ENCODE results near the gene PLCG1. TPM values are rescaled to one million over a fixed set of nuclear protein-coding genes. Genes with fewer than 3 reads are reported as not detected.
"Not testable (repeated sequence)": the region's sequence is repeated elsewhere in the genome, so short reads cannot be mapped to it uniquely, and the experiment has no call there.

Gene PLCG1
- total RNA-seq, 1 donor from 2014 or later: 320 TPM

DNA sequence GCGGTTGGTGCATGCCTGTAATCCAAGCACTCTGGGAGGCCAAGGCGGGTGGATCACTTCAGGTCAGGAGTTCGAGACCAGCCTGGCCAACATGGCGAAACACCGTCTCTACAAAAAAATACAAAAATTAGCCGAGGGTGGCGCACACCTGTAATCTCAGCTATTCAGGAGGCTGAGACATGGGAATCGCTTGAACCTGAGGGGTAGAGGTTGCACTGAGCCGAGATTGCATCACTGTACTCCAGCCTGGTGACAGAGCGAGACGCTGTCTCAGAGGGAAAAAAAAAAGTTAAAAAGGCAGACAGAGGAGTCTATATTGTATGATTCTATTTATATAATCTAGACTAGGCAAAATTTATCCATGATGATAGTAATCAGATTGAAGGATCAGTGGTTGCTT, 27.3 kb upstream of the PLCG1 start:
- Mint-ChIP-seq H3K9me3 (no peaks in the 10 kb centered on the region), H3K4me3 (no peak overlapping the region), H3K4me1 (peaks cover 19% of the 10 kb centered on the region), H3K27me3 (ENCODE audit: low read depth) (no peaks in the 10 kb centered on the region), H3K36me3 (ENCODE audit: low read depth) (peaks cover 37% of the 10 kb centered on the region), H3K27ac (ENCODE audit: unreplicated experiment) (no peak overlapping the region)
- DNase-seq (ENCODE audit: low read depth, low spot score): no peak
- TF ChIP-seq, protein P1, sequence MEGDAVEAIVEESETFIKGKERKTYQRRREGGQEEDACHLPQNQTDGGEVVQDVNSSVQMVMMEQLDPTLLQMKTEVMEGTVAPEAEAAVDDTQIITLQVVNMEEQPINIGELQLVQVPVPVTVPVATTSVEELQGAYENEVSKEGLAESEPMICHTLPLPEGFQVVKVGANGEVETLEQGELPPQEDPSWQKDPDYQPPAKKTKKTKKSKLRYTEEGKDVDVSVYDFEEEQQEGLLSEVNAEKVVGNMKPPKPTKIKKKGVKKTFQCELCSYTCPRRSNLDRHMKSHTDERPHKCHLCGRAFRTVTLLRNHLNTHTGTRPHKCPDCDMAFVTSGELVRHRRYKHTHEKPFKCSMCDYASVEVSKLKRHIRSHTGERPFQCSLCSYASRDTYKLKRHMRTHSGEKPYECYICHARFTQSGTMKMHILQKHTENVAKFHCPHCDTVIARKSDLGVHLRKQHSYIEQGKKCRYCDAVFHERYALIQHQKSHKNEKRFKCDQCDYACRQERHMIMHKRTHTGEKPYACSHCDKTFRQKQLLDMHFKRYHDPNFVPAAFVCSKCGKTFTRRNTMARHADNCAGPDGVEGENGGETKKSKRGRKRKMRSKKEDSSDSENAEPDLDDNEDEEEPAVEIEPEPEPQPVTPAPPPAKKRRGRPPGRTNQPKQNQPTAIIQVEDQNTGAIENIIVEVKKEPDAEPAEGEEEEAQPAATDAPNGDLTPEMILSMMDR (conservative IDR thresholded peaks at IDR 0.05): no peak

DNA sequence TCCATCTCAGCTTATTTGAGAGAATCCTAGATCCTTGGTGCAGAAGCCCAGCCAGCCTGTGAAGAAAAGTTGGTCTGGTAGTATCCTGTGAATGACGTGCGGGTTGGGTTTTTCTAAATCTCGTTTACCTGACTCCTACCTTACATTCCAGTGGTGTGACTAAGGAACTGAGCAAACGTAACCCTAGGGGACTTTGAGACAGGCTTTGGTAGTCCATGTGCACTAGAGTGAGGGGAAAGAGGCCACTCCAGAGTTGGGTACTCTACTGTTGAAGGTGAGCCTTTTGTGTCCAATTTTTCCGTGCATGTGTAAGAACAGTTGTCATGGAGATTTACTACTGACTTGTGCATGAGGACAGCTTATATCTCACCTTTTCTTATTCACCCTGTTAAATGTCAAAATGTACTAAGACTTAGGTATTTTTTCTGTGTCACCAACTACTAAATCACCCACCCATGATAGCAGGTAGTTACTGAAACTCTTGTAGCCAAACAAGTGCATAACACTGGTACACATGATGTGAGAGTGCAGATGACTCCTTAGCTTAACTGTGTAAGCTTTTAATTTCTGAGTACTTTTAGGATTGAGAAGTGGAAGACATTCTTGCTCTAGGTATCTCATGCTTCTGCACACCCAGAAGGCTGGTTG, 26.3 kb upstream of the PLCG1 start:
- Mint-ChIP-seq H3K36me3 (ENCODE audit: low read depth) (peaks cover 45% of the 10 kb centered on the region), H3K27ac (ENCODE audit: unreplicated experiment) (no peak overlapping the region), H3K4me3 (no peak overlapping the region), H3K27me3 (ENCODE audit: low read depth) (no peaks in the 10 kb centered on the region), H3K4me1 (peaks cover 19% of the 10 kb centered on the region), H3K9me3 (no peaks in the 10 kb centered on the region)
- TF ChIP-seq, protein P1 (conservative IDR thresholded peaks at IDR 0.05): no peak
- DNase-seq (ENCODE audit: low read depth, low spot score): no peak

DNA sequence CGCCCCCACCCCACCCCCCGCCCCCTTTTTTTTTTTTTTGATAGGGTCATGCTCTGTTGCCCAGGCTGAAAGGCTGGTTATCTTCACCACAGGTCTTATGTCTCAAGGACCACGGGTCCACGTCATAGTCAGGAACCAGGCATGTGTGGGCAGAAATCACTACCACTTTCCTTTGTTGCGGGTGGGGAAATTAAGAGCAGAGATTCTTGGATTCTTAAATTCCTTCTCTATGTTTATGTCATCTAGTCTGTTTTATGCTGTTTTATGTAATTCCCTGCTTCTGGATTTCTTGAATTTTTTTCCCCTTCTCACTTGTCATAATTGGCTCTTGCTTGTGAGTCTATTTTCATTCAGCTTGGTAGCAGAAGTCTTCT, 25.8 kb upstream of the PLCG1 start:
- no peak overlapping the region for H3K4me3 Mint-ChIP-seq
- no peaks in the 10 kb centered on the region for H3K9me3 Mint-ChIP-seq
- DNase-seq (ENCODE audit: low read depth, low spot score): no peak
- H3K4me1 Mint-ChIP-seq: peaks cover 19% of the 10 kb centered on the region
- H3K27me3 Mint-ChIP-seq (ENCODE audit: low read depth): no peaks in the 10 kb centered on the region
- no peak overlapping the region for H3K27ac Mint-ChIP-seq (ENCODE audit: unreplicated experiment)
- TF ChIP-seq, protein P1 (conservative IDR thresholded peaks at IDR 0.05): no peak
- peaks cover 50% of the 10 kb centered on the region for H3K36me3 Mint-ChIP-seq (ENCODE audit: low read depth)

DNA sequence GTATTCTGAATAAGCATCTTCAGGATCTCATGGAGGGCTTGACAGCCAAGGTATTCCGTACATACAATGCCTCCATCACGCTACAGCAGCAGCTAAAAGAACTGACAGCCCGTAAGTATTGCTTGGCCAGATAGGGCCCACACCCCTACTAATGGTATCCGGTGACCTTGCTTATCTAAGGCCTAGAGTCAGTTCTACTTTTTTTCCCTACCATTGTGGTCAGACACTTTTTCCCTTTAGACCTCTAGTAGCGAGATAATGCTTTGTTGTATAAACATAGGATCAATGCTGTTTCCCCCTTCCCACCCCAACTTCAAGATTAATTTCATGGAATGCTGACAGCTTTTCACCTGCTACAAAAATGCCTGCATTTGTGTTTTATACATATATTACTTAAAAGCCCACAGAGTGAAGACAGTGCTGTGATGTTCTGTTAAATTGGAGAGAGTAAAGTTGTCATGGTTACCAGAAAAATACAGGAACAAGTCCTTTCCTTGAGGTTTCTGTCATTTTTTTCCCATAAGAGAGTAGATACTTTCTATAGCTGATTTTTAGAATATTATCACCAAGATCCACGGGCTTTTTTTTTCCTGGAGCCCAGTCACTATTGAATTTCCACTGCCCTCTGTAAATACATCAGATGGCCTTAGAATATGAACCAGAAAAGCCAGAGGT, 20.9 kb upstream of the PLCG1 start:
- Mint-ChIP-seq H3K36me3 (ENCODE audit: low read depth) (peaks cover 46% of the 10 kb centered on the region), H3K27ac (ENCODE audit: unreplicated experiment) (no peak overlapping the region), H3K4me3 (no peak overlapping the region), H3K9me3 (no peaks in the 10 kb centered on the region), H3K4me1 (peaks cover 19% of the 10 kb centered on the region), H3K27me3 (ENCODE audit: low read depth) (no peaks in the 10 kb centered on the region)
- TF ChIP-seq, protein P1 (conservative IDR thresholded peaks at IDR 0.05): no peak
- no peak for DNase-seq (ENCODE audit: low read depth, low spot score)

DNA sequence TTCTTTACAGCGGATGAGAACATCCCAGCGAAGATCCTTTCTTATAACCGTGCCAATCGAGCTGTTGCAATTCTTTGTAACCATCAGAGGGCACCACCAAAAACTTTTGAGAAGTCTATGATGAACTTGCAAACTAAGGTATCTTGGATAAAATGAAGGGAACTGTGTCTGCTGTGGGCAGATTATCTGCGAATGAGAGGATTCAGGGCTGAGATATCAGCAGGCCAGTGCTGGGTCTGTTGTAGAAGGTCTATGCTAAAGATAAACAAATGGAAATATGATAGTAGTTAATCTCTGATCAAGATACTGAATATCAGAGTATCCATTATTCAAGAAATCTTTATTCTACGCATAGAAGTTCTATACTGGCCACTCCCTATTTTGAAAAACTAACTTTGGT, 19.2 kb upstream of the PLCG1 start:
- not testable (repeated sequence) for H3K27ac Mint-ChIP-seq (ENCODE audit: unreplicated experiment); DNase-seq (ENCODE audit: low read depth, low spot score); H3K9me3 Mint-ChIP-seq; H3K4me1 Mint-ChIP-seq; H3K27me3 Mint-ChIP-seq (ENCODE audit: low read depth); H3K4me3 Mint-ChIP-seq
- peaks cover 40% of the 10 kb centered on the region for H3K36me3 Mint-ChIP-seq (ENCODE audit: low read depth)

DNA sequence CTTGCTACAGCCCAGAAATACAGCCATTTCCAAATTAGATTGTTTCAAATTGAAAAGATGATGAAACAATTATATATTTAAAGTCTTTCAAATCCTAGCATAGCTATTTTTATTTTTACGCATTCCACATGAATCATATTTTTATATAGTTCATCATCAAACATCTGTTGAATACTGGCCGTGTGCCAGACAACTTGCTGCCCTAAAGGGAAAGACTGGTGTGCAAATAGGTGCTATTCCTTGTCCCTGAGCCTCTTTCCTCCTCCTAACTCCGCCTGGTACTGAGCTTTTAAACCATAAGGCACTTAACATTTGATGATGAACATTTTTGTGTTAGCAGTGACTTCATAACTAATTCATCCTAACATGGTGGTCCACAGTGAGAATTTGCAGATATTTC, 18.7 kb upstream of the PLCG1 start:
- TF ChIP-seq, protein P1 (conservative IDR thresholded peaks at IDR 0.05): no peak
- Mint-ChIP-seq H3K4me3 (no peak overlapping the region), H3K4me1 (no peaks in the 10 kb centered on the region), H3K27me3 (ENCODE audit: low read depth) (no peaks in the 10 kb centered on the region), H3K9me3 (no peaks in the 10 kb centered on the region), H3K27ac (ENCODE audit: unreplicated experiment) (no peak overlapping the region), H3K36me3 (ENCODE audit: low read depth) (peaks cover 41% of the 10 kb centered on the region)
- no peak for DNase-seq (ENCODE audit: low read depth, low spot score)
